Subcutaneous adipose tissue (tissue), 4 donors: ENCODE measurements around the gene POLR2C. TPM values are rescaled to one million over a fixed set of nuclear protein-coding genes. Genes with fewer than 3 reads are reported as not detected.

Experiments
- total RNA-seq, 4 donors: library from RNA; depleted of rRNA; stranded (reverse); fragments of >200 nt; gene quantifications; one replicate each; pipeline ENCODE4 v1.1.0, GENCODE V29; 2016
- TF ChIP-seq, protein P1 (sequence below): fragments of 450-650 bp; IDR thresholded peaks from one replicate; pipeline ENCODE4 v1.5.1; 2016; ENCODE audit warnings: low read depth, mild to moderate bottlenecking, control low read depth, antibody characterized with exemption, moderate library complexity

POLR2C gene
- total RNA-seq, 4 donors from 2014 or later = 66.9 to 77.7 (median 67.6) TPM

DNA sequence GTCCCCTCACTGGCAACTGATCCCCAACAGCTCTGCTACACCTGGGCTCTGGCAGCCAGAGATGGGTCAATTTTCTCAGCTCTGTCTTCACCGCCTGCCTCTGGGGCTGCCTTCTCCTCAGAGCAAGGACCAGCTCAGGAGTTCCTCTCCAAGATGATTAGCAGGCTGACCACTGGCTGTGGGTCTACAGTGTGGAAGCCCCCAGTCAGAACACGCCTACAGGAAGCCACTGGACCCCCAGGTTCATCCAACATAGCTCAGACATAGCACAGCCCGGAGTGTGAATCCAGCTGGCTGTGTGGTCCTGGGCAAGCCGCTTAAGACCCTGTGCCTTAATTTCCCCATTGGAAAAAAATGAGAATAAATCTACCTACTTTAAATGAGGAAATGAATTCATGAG, 18.9 kb downstream of the POLR2C start:
- TF ChIP-seq, protein P1, sequence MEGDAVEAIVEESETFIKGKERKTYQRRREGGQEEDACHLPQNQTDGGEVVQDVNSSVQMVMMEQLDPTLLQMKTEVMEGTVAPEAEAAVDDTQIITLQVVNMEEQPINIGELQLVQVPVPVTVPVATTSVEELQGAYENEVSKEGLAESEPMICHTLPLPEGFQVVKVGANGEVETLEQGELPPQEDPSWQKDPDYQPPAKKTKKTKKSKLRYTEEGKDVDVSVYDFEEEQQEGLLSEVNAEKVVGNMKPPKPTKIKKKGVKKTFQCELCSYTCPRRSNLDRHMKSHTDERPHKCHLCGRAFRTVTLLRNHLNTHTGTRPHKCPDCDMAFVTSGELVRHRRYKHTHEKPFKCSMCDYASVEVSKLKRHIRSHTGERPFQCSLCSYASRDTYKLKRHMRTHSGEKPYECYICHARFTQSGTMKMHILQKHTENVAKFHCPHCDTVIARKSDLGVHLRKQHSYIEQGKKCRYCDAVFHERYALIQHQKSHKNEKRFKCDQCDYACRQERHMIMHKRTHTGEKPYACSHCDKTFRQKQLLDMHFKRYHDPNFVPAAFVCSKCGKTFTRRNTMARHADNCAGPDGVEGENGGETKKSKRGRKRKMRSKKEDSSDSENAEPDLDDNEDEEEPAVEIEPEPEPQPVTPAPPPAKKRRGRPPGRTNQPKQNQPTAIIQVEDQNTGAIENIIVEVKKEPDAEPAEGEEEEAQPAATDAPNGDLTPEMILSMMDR = no peak

DNA sequence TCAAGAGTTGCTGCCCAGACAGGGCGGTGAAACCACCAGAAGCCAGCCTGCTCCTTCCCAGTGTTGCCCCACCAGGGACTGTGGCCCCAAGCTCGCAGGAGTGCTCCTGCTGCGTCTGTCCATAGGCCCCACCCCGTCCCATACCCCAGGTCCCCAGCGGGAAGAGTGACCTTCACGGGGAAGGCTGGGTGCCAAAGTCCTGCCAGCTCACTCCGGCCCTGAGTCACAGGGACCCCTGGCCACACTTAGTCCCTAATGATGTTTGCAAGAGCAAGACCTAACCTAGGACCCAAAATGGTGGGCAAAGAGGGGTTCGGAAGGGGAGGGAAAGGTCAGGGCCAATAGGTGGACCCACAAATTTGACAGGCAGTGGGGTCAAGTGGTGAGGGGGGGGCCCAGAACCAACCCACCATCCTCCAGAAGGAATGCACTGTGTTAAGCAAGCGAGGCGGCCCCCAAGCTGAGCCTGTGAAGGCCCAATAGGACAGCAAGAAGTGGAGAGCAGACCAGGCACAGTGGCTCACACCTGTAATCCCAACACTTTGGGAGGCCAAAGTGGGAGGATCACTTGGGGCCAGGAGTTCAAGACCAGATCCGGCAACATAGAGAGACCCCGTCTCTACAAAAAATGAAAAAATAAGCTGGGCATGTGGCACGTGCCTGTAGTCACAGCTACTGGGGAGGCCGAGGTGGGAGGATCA, 20.5 kb downstream of the POLR2C start:
- TF ChIP-seq, protein P1 = no peak

DNA sequence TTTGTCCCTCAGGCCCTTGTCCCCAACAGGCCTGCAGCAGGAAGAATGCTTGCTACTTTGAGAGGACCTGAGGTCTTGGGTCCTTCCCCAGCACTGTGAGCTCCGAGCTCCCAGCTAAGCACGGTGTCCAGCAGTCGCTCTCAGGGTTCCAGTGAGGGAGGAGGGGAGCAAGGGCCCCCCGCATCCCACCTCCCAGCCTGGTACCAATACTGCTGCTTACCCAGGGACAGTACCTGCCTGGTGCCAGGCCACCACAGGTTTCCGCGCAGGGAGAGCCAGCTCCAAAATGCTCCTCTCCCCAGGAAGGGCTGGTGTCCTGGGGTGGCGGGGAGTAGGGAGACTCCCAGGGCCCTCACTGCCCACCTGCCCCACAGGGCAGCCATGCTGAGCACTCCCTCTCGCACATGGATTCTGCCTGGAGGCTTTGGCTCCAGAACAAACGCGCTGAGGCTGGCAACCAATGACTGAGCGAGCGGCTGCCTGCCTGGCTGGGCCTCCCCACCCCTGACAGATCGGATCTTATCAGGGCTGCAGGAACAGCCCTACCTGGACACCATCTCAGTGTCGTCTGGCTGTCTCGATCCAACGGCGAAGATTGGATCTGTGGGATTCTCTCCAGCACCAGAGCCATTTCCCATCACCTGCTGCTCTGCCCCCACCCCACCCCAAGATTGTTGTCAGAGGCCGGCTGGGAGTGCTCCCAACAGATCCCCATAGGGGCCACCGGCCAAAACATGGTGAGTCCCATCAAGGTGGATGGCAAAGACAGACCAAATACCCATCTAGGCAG, 21.4 kb downstream of the POLR2C start:
- TF ChIP-seq, protein P1 = no peak

DNA sequence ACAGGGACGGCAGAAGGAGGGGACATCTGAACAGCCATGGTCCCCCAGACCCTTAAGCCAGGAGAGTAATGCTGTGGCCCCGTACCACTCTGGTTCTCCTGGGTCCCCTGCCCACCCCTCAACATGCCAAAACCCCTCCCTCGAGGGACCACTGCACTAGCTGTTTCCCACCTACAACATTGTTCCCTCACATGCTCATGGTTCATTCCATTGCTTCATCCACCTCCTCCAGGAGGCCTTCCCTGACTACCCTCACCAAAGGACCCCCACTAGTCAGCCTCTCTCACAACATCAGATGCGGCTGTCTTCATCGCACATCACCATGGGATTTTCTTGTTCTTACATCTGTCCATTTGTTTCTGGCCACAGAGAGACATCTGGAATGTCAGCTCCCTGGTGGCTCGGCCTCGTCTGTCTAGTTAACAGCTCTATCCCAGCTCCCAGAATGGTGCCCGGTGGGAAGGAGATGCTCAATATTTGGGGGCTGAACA, 22.1 kb downstream of the POLR2C start:
- TF ChIP-seq, protein P1 = no peak

DNA sequence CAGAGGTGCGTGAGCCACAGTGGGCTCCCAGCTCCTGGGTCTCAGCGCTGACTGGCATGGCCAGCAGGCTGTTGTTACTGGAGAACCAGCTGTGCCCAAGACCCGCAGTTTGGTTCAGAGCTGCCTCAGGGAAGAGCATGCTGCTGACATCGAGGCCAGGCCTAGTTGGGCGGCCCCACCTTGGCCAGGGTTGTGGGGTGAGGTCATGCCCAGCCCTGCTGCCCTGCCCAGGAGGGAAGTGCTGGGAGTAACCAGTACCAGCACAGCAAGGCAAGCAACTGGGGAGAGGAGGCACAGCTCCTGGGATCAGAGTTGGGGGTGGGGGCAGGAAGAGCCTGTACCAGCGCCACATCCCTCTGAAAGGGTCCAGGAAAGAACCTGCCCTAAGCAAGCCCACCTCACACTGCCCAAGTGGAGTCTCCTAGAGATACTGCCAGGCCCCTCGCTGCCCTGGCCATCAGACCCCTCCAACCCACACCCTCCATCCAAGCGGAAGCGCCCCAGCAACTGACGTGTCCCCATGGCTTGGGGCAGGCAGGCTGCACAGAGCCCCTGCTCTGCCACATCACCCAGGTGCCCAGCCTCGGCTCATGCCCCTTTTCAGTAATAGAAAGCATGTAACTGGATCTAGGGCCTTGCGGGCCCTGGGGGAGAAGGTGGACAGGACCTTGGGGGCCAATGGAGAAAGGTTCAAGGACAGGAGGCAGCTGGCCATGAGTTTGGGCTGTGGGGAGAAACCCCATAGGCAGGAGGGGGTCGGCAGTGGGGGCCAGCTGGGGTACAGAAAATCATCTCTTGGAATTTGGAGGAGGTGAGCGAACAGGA, 22.8 kb downstream of the POLR2C start:
- TF ChIP-seq, protein P1 = no peak

DNA sequence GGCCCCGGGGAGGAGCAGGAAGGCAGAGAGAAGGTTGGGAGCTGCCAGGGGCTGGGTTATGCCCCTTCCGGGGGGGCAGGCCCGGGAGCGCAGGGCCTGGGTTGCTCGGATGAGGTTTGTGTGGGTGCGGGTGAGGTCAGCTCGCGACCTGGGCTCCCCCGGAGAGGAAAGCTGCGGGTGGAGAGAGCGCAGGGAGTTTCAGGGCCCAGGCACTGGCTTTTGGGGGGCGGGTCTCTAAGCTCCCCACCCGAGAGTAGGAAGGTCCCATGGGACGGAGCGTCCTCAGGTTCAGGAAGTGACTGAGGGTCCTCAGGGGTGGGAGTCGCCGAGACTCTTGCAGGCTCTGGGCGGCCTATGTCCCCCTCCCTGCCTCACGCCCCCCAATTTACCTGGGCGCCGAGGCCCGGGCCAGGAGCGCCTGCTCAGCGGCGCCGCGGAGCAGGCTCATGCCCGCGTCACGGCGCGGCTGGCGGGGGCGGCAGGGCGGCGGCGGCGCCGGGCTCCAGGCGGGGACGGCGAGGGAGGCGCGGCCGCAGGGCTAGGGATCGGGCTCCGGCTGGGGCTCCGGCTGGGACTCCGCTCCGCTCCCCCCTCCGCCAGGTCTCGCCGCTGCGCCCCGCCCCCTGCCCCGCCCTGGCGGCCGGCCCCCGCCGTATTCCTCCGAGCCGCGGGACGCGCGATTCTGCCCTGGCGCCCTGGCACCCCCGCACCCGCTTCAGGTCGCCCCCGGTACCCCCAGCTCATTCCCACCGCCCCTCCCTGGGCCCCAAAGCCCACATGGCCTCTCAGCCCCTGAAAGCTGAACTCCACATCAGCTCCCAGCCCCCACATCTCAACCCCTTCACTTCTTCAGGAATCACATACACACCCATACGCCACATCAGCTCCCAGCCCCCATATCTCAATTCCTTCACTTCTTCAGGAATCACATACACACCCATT, 23.7 kb downstream of the POLR2C start, which contains the start of gene DOK4:
Gene DOK4 (minus strand): TSS at position 578 of the 942 bp plus-strand sequence. CDS start 6,986 bp downstream, outside the sequence.
- TF ChIP-seq, protein P1 = no peak
